ENCODE results near the gene DOCK9.

DNA sequence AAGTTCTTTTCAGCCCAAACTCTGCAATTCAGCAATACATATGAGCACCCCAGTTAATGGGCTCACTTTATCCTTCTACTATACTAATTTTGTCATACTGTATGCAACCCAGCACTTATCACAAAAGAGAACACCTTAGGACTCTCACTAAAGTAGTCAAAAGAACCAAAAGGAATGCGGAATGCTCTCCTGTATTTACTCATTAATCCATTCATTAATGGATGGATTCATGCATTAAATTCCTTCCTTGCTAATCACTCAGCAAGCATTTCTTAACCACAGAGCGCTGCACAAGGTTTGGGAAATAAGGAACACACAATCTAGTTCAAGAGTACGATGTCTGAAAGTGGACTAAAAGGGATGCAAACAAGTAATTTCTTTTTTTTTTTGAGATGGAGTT is 12.8 kb upstream of the DOCK9 start:
- TF ChIP-seq, protein P1, sequence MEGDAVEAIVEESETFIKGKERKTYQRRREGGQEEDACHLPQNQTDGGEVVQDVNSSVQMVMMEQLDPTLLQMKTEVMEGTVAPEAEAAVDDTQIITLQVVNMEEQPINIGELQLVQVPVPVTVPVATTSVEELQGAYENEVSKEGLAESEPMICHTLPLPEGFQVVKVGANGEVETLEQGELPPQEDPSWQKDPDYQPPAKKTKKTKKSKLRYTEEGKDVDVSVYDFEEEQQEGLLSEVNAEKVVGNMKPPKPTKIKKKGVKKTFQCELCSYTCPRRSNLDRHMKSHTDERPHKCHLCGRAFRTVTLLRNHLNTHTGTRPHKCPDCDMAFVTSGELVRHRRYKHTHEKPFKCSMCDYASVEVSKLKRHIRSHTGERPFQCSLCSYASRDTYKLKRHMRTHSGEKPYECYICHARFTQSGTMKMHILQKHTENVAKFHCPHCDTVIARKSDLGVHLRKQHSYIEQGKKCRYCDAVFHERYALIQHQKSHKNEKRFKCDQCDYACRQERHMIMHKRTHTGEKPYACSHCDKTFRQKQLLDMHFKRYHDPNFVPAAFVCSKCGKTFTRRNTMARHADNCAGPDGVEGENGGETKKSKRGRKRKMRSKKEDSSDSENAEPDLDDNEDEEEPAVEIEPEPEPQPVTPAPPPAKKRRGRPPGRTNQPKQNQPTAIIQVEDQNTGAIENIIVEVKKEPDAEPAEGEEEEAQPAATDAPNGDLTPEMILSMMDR (conservative IDR thresholded peaks at IDR 0.05; ENCODE audit: low read depth, low read length): no peak
- no peak for TF ChIP-seq EZH2 (IDR thresholded peaks at IDR 0.05; ENCODE audit: borderline replicate concordance, low read depth, low read length, poor library complexity, severe bottlenecking)

Data from A673 (cell line).